Measurements from ENCODE around the gene HLA-DQB2. TPM values are rescaled to one million over a fixed set of nuclear protein-coding genes. Genes with fewer than 3 reads are reported as not detected.
"Not testable (repeated sequence)": the region's sequence is repeated elsewhere in the genome, so short reads cannot be mapped to it uniquely, and the experiment has no call there.

HLA-DQB2 gene
- total RNA-seq (ENCODE audit: insufficient read depth, low replicate concordance), result 0.96 TPM

GRCh38 chr6:32763421-32763820 lies at the start of gene HLA-DQB2:
HLA-DQB2 (minus strand) TSS chr6:32763532; CDS start chr6:32763470, 62 bp downstream.
- no peak for DNase-seq (ENCODE audit: low spot score)

DNA sequence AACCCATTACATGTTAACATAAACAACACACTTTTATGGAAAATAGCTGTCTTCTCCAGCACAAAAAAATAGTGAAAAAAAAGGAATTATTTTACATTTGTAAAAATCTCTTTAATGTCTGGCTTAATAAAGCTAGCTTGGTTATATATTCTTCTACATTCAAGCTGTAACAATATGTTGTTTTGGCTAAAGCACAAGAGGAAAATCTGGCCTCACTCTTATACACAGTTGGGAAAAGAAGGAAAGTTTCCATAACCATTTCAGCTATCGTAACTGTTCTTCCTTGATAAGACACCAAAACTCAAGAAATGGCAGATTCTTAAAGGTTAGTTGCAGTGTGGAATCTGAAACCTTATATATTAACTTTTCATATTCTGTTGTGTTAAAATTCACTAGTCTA lies 45.8 kb upstream of the HLA-DQB2 start:
- no peak for DNase-seq (ENCODE audit: low spot score)

- no peak for DNase-seq (ENCODE audit: low spot score)
Observed at GRCh38 chr6:32807020-32807580, 43.8 kb upstream of the HLA-DQB2 start.

GRCh38 chr6:32805404-32805803 lies 42.1 kb upstream of the HLA-DQB2 start:
- DNase-seq (ENCODE audit: low spot score), result not testable (repeated sequence)

DNA sequence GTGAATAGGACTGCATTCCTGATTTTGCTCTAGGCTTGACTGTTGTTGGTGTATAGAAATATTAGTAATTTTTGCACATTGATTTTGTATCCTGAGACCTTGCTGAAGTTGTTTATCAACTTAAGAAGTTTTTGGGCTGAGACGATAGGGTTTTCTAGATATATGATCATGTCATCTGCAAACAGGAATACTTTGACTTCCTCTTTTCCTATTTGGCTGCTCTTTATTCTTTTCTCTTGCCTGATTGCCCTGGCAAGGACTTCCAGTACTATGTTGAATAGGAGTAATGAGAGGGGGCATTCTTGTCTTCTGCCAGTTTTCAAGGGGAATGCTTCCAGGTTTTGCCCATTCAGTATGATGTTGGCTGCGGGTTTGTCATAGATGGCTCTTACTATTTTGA lies 40.1 kb upstream of the HLA-DQB2 start:
- no peak for DNase-seq (ENCODE audit: low spot score)

GRCh38 chr6:32799740-32800139 lies 36.4 kb upstream of the HLA-DQB2 start:
- DNase-seq (ENCODE audit: low spot score), result no peak

DNA sequence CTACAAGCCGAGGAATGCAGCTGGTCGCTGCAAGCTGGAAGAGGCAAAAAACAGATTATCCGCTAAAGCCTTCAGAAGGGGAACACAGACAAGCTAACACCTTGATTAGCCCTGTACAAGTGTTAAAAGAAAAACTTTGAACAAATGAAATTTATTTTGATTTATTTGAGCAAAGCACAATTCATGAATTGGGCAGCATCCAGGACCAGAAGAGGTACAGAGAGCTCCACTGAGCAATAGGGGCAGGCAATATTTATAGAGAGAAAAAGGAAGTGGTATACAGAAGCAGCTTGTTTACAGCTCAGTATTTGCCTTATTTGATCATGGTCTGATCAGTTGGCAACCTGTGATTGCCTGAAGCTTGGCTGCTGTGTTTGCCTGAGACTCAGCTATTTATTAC lies 35.8 kb upstream of the HLA-DQB2 start:
- no peak for DNase-seq (ENCODE audit: low spot score)

GRCh38 chr6:32796848-32797776 lies 33.8 kb upstream of the HLA-DQB2 start:
- peak; percentile 70 for DNase-seq (ENCODE audit: low spot score)

DNA sequence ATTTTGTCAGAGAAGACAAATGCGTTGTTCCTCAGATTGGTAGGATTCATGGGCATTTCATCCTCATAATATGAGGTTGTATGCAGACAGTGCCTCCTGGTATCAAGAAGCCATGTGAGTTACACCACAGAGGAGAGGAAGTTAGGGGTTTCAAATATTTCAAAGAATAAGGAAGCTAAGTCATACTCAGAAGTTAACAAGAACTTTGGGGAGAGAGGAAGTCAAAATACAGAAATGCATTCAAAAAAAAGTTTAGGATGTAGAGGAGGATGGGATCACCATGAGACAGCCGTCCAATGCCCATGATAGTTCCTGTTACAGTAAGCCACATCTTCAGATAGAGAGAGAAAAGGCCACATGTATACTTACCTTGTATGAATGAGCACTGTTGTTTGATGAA lies 31.2 kb upstream of the HLA-DQB2 start:
- peak; percentile 27 for DNase-seq (ENCODE audit: low spot score)

- DNase-seq (ENCODE audit: low spot score), result no peak
Observed at GRCh38 chr6:32792901-32793435, 29.6 kb upstream of the HLA-DQB2 start.

DNA sequence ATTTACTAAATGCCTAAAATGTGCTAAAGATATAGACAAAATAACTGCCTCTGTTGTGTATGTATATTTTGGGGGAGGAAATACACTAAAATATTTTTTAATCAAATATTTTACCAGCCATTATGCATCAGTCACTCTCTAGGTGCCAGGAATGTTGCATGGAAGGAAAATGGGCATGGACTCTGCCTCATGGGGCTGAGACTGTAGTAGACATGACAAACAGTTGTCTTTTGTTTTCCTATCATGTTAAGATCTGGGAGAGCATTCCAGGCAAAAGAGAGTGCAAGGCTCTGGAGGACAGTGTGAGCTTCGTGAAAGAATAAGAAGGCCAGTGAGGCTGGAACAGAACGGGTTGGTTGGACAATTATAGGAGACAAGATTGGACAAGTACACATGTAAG lies 27.0 kb upstream of the HLA-DQB2 start:
- no peak for DNase-seq (ENCODE audit: low spot score)

GRCh38 chr6:32785781-32786533 lies 22.6 kb upstream of the HLA-DQB2 start:
- peak; percentile 80 for DNase-seq (ENCODE audit: low spot score)

GRCh38 chr6:32782923-32783322 lies 19.6 kb upstream of the HLA-DQB2 start:
- DNase-seq (ENCODE audit: low spot score), result not testable (repeated sequence)

- no peak for DNase-seq (ENCODE audit: low spot score)
Observed at GRCh38 chr6:32779036-32779435, 15.7 kb upstream of the HLA-DQB2 start.

- no peak for DNase-seq (ENCODE audit: low spot score)
Observed at GRCh38 chr6:32775071-32775470, 11.7 kb upstream of the HLA-DQB2 start.

DNA sequence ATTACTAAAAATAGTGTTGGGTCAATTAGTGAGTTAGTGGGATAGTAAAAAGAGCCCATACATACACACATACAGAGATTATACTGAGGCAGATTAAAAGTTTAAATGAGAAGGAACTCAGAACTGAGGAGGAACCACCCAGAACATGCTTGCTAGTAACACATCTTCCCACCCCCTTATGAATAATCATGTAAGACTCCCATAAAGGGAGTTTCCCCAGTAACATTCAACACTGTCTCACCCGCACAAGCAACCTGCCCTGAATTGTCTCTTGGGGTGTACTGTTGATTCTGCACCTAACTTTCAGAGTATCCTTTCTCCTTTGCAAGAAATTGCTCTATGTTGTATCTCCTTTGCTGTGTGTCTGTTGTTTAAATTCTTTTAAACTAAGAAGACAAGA lies 11.1 kb upstream of the HLA-DQB2 start:
- DNase-seq (ENCODE audit: low spot score), result no peak

DNA sequence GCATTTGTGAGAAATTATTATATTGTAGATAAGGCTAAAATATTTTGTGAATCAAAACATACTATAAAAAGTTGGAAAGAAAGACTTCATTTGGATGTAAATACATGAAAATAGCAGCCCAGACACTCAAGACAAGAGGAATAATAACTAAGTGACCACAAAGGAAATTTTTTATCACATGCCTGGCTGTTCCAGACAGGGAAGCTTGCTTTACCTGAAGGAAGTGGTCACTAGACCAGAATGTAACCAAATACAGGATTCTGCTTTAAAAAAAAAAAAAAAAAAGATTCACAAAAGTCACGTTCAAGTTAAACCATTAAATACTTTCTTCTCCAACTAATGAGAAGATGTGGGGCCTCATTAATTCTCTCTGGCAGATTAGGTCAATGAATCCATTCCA lies 9.3 kb upstream of the HLA-DQB2 start:
- DNase-seq (ENCODE audit: low spot score), result no peak

- no peak for DNase-seq (ENCODE audit: low spot score)
Observed at GRCh38 chr6:32764048-32764447, 716 bp upstream of the HLA-DQB2 start.

- no peak for DNase-seq (ENCODE audit: low spot score)
Observed at GRCh38 chr6:32761548-32761947, 1.8 kb downstream of the HLA-DQB2 start.

DNA sequence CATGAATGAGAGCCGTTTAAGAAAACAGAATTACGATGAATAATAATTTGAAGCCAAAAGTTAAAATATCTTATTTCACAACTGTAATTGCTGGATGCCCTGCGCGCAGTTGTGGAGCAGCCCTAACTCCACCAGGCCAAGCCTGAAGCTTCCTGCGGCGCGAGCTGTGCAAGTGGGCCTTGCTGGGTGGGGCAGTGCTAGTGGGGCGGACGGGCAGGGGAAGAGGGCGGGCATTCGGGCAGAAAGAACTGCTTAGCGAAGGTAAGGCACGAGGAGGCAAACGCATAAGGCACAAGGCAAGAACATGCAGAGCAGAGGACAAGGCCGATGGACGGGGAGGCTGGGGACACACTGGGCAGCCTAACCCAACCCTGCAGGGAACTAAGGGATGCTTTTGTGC lies 2.3 kb downstream of the HLA-DQB2 start:
- no peak for DNase-seq (ENCODE audit: low spot score)

DNA sequence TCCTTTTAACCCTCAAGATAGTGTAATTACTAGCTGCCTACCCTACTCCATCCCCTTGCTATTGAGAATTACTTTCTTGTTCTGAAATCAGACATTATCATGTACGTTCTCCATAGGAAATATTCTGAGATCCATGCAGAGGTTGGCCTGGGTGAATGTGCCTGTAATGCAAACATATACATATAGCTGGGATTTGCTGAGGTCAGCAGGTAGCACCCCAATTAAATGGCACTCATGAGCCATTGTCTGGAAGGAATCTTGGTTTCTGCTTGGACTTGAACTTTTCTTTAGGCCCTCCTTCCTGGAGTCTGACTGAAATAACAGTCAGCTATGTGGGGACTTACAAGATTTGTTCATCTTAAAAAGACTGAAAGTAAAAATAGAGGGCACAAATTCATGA lies 3.7 kb downstream of the HLA-DQB2 start:
- no peak for DNase-seq (ENCODE audit: low spot score)

DNA sequence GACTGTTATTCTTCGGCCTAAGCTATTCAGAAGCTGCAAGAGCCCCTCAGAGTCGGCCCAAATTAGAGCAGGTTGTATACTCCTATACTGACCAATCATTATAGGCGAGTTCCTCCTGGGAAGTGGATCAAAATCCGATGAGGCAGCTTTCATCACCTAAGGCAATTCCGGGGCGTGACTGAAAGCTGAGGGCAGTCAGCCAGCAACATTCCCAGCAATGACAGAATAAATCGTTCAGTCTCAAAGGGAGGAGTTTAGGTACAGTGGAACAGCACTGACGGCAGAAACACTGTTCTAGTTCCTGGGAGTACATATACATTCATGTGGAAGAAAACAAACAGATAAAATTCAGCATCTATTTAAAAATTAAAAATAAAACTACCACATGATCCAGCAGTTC lies 10.8 kb downstream of the HLA-DQB2 start:
- no peak for DNase-seq (ENCODE audit: low spot score)

All from umbilical cord (tissue), 2 donors.